Measurements from ENCODE around the gene MRAS.

GRCh38 chr3:138434875-138435772, 86.7 kb downstream of the MRAS start:
- TF ChIP-seq CTCF (IDR thresholded peaks at IDR 0.05) = no peak
- TF ChIP-seq POLR2A (IDR thresholded peaks at IDR 0.05) = no peak

All from testis (tissue), 2 donors.